ENCODE data around the gene PDCD6IP.
"Not testable (repeated sequence)": the region's sequence is repeated elsewhere in the genome, so short reads cannot be mapped to it uniquely, and the experiment has no call there.

The PDCD6IP gene

DNA sequence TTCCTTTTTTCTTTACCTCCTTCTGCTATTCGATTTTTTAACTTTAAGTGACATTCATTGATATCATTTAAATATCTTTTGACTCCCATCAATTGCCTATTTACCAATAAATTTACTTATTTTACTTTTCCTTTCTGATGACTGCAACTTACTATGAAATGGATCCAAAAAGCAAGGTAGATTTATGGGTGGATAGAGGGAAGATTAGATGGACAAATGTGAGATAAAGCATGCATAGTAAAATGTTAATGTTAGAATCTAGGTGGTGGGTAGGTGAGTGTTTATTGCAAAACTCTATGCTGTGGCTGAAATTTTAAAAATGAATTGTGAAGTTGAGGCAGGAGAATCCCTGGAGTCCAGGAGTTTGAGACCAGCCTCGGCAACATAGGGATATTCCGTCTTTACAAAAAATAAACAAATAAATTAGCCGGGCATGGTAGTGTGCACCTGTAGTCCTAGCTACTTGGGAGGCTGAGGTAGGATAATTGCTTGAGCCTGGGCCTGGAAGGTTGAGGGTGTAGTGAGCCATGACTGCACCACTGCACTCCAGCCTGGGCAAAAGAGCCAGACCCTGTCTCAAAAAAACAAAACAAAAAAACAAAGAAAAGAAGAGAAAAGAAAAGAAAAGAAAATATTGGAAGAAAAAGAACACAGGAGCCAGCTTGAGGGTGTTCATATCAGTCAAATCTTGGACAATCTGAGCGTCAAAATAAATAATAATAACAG is 6.1 kb upstream of the PDCD6IP start:
- no peak for DNase-seq

DNA sequence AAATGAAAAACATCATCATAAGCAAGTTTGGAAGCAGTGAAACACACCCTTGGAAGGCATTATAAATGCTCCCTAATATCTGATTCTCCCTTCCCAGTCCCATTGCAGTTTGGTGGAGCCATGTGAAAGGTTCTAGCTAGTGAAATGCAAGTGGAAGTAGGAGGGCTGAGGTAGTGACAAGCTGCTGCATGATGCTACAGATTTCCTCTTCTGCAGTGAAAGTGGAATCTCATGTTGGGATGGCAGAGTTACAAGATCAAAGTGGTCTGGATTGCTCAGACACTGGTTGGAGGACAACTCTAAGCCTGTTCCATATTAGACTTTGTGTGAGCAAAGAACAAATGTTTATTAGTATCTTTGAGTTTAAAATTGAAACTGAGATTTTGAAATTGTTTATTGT is 3.3 kb upstream of the PDCD6IP start:
- no peak for DNase-seq

DNA sequence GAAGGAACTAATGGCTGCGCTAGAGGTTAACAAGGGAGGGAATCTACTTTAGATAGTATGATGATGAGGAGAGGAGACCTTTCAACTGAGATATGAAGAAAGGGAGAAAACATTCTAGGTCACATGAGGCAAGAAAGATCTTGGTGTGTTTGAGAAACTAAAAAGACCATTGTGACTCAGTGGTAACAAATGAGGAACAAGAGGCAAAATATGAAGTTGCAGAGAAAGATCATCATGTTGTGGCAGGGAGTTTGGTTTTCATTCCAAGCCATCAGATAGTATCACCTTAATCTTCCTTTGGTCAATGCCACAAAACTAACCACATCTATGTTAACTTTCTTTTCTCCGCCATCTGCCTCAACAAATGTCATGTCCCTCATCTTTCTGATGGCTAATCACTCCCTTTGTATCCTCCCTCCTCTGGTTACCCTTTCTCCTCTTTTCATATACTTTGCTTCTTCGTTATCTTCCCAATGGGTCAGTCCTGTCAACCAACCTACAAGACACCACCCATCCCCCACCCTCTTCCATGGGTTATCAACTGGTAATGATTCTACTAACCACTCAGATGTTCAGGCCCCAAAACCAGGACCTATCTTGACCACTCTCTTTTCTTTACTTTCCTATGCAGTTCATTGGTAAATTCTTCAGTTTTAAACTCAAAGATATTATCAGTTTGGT is 2.4 kb upstream of the PDCD6IP start:
- DNase-seq: no peak

DNA sequence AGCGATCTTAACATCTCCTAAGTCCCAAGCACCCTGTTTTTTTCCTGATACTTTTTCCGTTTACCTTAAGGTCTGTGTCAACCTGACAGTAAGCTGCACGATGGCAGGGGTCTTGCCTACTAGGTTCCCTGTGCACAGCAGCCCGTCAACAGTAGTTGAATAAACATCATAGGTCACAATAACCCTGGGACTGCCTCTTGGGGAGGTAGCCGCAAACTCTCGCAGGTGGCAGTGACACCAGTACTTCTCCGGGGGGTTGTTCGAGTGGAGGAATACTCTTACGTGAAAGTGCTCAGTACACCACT is 365 bp upstream of the PDCD6IP start:
- no peak for DNase-seq

DNA sequence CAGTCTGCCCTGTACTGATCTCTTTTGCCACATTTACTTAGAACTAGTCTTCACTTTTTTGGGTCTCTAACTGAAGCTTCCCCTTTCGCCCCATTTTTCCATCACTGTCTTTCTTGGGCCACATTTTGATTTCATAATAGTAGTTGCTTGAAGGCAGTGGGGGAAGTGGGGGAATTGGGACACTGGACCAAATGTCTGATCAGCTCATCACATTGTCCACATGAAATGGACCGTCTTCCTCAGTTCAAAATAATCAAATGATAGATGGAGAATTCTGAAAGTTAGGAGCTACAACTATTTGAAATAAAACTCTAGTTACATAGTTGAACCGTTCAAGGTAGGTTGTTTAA is 747 bp downstream of the PDCD6IP start:
- no peak for DNase-seq

DNA sequence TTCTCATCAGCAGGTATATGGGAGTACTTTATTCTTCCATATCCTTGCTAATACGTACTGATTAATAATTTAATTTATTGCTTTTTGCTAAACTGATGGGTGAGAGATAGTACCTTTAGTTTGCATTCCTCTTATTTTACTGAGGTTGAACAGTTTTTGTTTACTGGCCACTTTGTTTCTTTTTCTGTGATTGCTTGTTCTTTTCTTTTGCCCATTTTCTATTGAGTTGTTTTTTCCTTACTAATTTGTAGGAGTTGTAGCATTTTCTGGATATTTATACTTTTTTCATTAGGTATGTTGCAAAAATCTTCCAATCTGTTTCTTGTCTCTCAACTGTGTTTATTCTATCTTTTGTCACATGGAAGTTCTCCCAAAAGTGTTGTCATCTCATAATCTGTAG is 4.8 kb downstream of the PDCD6IP start:
- no peak for DNase-seq

DNA sequence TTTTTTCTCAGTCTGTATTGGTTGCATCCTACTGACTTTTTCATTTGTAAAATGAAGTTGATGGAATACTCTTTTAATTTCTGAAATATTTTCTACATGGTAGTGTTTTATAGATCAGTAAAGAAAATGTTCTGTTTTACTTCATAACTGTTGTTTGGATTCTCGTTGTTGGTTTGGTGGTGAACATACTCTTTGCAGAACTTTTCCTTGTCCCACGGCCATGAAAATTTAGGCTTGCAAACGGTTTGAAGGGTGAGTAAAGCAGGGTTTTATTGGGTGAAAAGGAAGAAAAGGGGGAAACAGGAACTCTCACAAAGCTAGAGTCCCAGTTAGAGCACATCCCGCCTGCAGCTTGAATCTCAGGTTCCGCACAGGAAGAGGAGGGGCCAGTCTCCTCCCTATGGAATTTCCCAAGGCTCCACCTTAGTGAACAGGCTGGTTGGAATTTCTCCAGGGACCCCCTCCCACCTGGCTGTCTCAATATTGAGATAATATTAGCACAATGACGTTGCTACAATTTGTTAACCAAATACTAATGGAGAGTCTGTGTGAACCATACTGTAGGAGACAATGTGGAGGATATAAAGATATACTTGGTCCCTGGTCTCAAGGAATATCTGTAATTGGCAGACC is 5.6 kb downstream of the PDCD6IP start:
- no peak for DNase-seq

DNA sequence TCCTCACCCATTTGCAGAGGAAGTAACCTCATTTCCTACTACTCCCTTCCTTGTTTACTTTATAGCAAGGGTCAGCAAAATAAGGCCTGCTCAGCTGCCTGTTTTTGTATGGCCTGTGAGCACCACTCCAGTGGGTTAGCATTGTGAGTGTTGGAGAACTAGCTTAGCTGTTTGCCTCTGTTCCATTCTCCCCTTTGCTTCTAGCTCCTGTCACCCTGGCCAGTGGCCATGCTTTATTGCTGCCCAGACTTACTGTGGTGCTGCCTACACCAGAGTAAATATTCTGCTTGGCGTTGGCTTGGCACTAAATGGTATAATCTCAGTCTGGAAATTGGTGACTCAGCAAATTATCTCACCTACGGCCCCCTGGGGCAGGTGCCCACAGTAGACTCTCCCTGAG is 8.8 kb downstream of the PDCD6IP start:
- DNase-seq: no peak

DNA sequence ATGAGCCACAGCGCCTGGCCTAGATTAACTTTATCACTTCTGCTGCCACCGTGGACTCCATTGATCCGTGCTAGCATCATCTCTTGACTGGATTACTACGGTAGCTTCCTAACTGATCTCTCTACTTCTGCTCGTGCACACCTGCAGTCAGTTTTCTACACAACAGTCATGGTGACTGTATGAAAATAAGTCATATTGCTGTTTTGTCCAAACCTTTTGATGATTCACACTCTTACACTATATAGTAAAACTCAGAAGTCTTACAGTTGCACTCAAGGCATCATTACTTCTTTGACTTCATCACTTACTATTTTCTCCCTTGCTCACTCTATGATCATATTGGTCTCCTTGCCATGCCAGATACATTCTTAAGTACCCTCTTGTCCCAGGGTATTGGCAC is 10.1 kb downstream of the PDCD6IP start:
- DNase-seq: no peak

DNA sequence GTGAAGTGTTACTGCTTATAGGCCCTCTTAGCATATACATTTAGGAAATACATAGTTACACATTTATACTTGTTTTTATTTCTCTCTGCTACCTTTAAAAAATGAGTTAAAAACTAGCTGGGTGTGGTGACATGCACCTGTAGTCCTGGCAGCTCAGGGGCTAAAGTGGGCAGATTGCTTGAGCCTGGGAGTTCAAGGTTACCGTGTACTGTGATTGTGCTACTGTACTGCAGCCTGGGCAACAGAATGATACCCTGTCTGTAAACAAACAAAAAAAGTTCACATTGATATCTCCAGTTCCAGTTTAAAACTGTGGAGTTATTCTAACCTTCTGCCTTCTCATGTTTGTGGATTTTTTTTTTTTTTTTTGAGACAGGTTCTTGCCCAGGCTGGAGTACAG is 12.1 kb downstream of the PDCD6IP start:
- no peak for DNase-seq

DNA sequence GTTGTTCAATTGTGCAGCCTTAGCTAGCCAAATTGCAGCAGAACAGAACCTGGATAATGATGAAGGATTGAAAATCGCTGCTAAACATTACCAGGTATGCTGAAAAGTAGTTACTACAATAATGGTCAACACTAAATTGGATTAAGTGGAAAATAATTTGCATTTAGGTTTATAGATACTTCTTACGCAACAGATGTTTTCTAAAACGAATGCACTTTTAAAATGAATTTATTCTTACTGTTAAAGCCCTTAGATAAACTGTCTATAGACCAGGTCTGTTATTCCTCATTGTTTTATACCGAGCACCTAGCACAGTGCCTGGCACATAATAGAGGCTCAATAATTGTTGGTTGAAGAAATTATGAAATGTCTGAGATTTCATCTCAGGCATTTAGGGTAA is 23.6 kb downstream of the PDCD6IP start:
- no peak for DNase-seq

DNA sequence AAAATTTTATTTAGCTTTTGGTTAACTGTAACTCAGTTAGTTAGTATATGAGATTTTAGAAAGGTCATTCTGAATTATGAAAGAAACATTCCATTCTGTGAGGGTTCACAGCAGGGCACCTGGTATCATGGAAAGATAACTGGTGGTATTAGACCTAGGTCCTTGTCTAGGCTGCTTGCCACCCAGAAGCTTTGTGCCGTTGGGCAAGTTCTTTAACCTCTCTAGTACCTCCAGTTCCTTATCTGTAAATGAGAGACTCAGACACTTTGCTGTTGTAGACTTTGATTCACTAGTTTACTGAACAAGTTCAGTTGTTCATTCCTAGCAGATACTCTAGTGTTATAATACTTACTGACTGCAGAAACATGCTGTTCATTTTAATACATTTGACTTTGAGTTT is 25.4 kb downstream of the PDCD6IP start:
- no peak for DNase-seq

DNA sequence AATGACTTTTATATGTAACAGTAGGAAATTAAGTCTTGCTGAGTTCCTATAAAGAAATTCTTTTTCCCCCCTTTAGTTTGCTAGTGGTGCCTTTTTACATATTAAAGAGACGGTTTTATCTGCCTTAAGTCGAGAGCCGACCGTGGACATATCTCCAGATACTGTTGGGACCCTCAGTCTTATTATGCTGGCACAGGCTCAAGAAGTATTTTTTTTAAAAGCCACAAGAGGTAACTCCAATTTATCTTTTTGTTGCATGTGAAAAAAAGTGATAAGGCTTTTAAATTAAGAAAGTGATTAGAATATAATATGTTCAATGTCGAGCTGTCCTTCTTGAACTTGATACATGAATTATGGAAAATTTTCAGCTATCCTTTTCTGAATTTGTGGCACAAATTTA is 26.7 kb downstream of the PDCD6IP start:
- no peak for DNase-seq

DNA sequence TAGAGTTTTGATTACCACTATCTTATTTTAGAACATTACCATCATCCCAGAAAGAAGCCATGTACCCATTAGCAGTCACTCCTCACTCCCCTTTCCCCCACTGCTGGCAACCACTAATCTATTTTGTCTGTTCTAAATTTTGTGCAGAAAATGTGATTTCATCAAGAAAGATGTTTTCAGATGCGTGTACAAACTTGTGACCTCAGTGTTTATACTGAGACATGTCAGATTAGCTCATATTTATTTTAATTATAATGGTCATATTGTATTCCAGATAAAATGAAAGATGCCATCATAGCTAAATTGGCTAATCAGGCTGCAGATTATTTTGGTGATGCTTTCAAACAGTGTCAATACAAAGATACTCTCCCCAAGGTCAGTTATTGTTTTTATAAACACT is 27.8 kb downstream of the PDCD6IP start:
- no peak for DNase-seq

DNA sequence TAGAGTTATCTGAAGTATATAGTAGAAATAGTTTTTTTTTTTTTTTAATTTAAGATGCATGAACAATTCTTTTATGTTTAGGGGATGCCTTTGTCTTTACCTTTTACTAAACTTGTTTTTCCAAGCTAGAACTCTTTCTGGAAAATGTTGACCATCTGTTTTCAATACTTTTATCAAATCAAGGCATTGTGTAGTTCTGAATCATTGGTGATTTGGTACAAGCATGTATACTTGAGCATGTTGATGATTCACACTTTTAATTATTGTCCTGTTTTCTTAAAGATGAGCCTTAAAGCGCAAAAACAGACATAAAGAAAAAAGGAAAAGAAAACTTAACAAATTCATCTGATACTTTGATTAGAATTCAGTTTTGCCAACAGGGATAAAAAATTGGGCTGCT is 28.3 kb downstream of the PDCD6IP start:
- no peak for DNase-seq

DNA sequence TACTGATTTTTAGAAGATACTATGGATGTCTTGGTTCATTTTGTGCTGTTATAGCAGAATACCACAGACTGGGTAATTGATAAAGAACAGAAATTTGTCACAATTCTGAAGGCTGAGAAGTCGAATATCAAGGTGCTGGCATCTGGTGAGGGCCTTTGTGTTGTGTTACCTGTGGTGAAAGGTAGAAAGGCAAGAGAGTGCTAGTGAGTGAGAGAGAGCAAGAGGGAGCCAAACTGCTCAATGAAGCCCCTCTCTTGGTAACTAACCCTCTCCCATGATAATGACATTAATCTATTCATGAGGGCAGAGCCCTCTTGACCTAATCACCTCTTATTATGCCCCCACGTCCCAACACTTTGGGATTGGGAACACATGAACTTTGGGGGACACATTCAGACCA is 31.3 kb downstream of the PDCD6IP start:
- DNase-seq: no peak

DNA sequence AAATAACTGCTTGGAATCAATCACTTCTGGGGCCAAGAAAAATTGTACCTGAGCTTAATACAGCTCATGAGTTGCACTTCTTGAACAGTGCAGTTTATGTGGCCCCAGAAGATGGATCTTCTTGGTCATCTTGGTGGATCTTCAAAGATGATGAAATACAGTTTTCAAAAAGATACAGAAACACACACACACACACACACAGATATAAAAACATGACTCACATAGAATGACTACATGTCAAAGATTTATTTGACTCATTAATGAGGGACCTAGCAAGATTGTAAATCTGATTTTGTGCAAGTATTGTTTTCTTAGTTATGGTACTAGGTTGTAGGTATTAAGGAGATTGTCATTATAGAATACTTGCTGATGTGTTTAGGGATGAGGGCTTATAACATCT is 32.6 kb downstream of the PDCD6IP start:
- DNase-seq: no peak

DNA sequence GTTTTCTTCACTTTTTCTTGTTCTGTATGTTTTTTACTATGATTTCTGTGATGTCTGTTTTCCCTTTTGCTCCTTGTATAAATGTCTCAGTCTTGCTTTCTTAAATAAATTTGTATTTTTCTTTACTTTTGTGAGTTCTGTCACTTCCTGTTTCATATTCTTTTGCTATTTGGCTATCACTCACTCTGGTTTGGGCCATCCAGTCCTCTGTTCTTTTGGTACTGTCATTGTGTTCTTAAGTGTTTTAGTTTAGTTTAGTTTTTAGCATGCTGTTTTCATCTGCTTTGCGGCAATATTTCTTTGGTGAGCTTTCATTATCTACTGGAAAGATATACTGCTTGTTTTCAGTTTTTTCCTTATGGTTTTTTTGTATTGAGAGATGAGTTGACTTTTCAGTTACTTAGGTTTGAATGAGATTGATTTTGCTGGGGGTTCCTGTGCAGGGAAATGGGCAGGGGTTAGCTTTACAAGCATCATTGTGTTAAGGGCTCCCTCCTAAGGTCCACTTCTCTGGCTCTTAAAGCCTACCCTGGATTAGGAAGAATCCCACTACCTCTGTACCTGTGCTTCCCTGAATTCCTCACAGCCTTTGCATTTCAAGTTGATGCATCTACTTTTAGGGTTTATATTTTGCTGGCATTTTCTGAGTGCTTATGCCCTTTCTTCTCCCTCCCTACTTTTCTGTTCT is 35.1 kb downstream of the PDCD6IP start:
- DNase-seq: no peak

DNA sequence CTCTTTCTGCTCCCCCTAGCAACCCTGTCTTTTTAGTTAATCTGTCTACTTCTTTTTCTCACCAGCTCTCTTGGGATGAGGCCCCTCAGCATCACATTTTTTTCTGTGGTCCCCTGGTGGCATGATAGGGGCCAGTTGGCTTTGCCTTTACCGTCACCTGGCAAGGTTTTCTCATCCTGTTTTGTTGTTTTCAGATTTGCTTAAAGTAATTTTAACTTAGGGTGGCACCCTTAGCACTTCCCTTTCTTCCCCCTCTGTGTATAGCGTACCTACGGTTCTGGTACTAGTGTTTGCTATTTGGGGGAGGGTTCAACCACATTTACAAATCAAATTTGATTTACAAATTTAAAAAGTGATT is 35.6 kb downstream of the PDCD6IP start:
- DNase-seq: no peak

DNA sequence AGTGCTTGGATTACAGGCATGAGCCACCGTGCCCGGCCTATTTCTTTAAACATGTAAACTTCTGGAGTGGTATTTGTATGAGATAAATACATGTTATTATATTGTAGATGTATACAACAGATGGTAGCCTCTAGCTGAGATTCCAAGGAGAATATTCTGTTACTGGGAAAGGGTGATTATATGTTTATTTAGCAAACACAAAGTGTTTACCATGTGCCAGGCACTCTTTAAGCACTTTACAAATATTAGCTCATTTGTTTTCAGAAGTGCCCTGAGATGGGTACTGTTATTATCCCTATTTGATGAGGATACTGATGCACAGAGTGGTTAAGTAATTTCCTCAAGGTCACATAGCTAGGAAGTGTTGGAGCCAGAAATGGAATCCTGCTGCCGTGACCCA is 38.8 kb downstream of the PDCD6IP start:
- DNase-seq: not testable (repeated sequence)

DNA sequence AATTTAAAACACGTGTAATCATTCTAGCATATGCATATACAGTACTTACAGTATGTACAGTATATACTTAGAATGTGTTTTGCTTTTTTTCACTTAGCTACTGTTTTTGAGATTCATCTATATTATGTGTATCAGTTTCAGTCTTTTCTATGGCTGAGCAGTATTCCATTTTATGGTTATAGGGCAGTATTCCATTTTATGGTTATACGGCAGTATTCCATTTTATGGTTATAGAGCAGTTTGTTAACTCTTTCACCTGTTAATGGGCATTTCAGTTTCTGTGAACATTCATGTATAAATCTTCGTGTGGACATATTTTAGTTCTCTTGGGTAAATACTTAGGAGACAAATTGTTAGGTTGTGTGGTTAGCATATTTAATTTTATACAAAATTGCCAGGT is 40.9 kb downstream of the PDCD6IP start:
- no peak for DNase-seq

DNA sequence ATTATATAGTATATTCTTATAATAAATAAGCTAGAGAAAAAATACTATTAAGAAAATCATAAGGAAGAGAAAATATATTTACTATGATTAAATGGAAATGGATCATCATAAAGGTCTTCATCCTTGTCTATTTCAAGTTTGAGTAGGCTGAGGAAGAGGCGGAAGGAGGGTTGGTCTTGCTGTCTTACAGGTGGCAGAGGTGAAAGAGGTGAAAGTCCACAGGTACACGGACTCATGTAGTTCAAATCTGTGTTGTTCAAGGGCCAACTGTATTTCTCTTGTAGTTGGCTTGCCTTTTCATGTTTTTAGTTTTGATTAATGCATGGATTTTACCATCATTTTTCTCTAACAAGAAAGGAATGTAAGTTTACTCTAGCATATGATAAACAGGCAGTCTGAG is 41.7 kb downstream of the PDCD6IP start:
- DNase-seq: no peak

DNA sequence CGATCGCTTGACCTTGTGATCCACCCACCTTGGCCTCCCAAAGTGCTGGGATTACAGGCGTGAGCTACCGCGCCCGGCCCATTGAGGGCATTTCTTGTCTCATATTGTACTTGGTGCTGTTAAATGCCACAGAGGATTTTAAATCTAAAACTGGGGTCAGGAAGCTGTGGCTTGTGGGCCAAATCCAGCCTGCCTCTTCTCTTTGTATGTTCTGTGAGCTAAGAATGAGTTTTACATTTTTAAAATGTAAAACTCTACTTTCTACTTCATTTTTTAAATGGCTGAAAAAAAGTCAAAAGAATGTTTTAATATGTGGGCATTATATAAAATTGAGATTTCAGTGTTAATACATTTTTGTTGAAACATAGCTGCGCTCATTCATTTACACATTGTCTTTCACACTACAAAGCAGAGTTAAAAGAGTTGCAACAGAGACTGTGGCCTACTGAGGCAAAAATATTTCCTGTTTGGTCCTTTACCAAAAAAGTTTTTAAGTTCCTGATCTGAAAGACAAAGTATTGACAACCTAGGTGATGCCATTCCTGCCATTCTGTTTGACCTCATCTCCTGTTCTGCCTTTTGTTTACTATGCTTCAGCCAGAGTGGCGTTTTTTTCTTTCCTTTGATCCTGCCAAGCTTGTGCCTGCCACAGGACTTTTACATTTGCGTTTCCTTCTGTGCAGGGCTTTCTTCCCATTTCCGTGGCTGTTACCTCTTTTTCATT is 50.4 kb downstream of the PDCD6IP start:
- no peak for DNase-seq

DNA sequence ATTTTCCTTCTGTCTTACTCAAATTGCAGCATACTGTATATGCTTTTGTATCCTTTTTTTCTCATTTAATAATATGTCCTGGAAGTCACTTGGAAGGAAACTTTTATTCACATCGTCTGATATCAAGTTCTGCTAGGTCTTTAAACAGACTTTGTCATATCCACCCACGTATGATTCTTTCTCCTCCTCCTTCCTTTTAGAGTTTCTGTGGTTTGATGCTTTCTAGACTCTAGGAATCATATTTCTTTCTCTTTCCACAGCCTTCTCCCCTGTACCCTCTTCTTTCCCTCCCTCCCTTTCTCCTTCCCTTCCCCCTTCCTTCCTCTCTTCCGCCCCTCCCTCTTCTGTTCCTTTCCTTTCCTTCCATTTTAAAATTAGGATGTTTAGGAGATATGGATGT is 52.2 kb downstream of the PDCD6IP start:
- not testable (repeated sequence) for DNase-seq

All from T-helper 1 cell (primary cell).